GM12878 (cell line): ENCODE results near the gene CSHL1. TPM values are rescaled to one million over a fixed set of nuclear protein-coding genes. Genes with fewer than 3 reads are reported as not detected.

Experiments used
- ATAC-seq: fragments of 200-7000 bp; cut with Tn5 transposase; 3 replicates; pipeline ENCODE4 v1.9.1; 2020; ENCODE audit warnings: mild to moderate bottlenecking, moderate library complexity
- BruUV-seq: library from RNA; stranded (reverse); fragments of 400-500 nt; replicated peaks from 2 replicates; lab custom pipeline; 2021; lab: Mats Ljungman, UMichigan
- CTCF ChIA-PET: fragments of 300-600 bp; sonication (Branson Sonifier 250); formaldehyde crosslinking; extraction: SDS; loops from one replicate; lab custom pipeline; 2021; ENCODE audit warnings: inconsistent platforms; lab: Yijun Ruan, JAX
- POLR2A ChIA-PET: fragments of 350-600 bp; formaldehyde crosslinking; extraction: SDS; loops from one replicate; lab custom pipeline; 2021; ENCODE audit warnings: inconsistent platforms; lab: Charles Lee
- RAD21 ChIA-PET: fragments of 300-600 bp; sonication (Branson Sonifier 250); formaldehyde crosslinking; loops from one replicate; lab custom pipeline; 2023; ENCODE audit warnings: antibody characterized with exemption; ENCODE audit not compliant: unreplicated experiment; lab: Charles Lee
- SMC1A ChIA-PET: fragments of 300-600 bp; sonication (Branson Sonifier 250); formaldehyde crosslinking; loops from one replicate; lab custom pipeline; 2023; ENCODE audit not compliant: unreplicated experiment, uncharacterized antibody; lab: Charles Lee
- DNase-seq: peaks from one replicate; pipeline ENCODE4 v3.0.0-alpha.2; 2011; ENCODE audit warnings: low read depth, low spot score
- FAIRE-seq: peaks from 3 replicates; lab custom pipeline; 2011; peaks lifted over from hg19 to GRCh38; lab: Jason Lieb, UNC
- H2AFZ ChIP-seq: 2 replicates; pipeline ENCODE4 v1.6.0; 2011; ENCODE audit warnings: low read depth, low read length, control low read depth; ENCODE audit not compliant: control insufficient read depth
- H3K27ac ChIP-seq: 2 replicates; pipeline ENCODE4 v1.5.1; 2011; ENCODE audit warnings: control low read depth; ENCODE audit not compliant: control insufficient read depth, insufficient read depth
- H3K27me3 ChIP-seq, 2 experiments: replicated peaks in 1 of 2; 2 replicates each; pipeline versions ENCODE4 v1.6.0 to v1.6.1; 2011; ENCODE audit warnings: low read length in 1 of 2; ENCODE audit not compliant: control insufficient read depth in 2 of 2, insufficient read depth in 2 of 2
- H3K36me3 ChIP-seq, 2 experiments: 2 replicates each; pipeline ENCODE4 v1.5.1; 2011; ENCODE audit warnings: low read length in 1 of 2; ENCODE audit not compliant: control insufficient read depth in 2 of 2, insufficient read depth in 2 of 2
- H3K4me1 ChIP-seq: 2 replicates; pipeline ENCODE4 v1.6.1; 2011; ENCODE audit warnings: mild to moderate bottlenecking, low read length, moderate library complexity, mixed read lengths; ENCODE audit not compliant: control insufficient read depth, insufficient read depth
- H3K4me2 ChIP-seq: 2 replicates; pipeline ENCODE4 v1.6.0; 2011; ENCODE audit warnings: control low read depth; ENCODE audit not compliant: control insufficient read depth, insufficient read depth
- H3K4me3 ChIP-seq: fragments of 200-600 bp; sonication (generic); 2 replicates; pipeline ENCODE4 v1.5.1; 2016
- H3K79me2 ChIP-seq: 2 replicates; pipeline ENCODE4 v1.6.0; 2011; ENCODE audit warnings: low read length; ENCODE audit not compliant: control insufficient read depth, insufficient read depth
- H3K9ac ChIP-seq: 2 replicates; pipeline ENCODE4 v1.8.0; 2011; ENCODE audit warnings: low read length, control low read depth, mixed read lengths; ENCODE audit not compliant: control insufficient read depth, insufficient read depth
- H3K9me3 ChIP-seq: replicated peaks from 3 replicates; pipeline ENCODE4 v1.5.1; 2011; ENCODE audit warnings: mild to moderate bottlenecking, low read length; ENCODE audit not compliant: control insufficient read depth, insufficient read depth
- H4K20me1 ChIP-seq: 2 replicates; pipeline ENCODE4 v1.6.0; 2011; ENCODE audit not compliant: control insufficient read depth, insufficient read depth
- HDAC2 ChIP-seq: fragments of 200-600 bp; sonication (generic); IDR thresholded peaks from 2 replicates; pipeline ENCODE4 v1.6.1; 2017
- MEF2B ChIP-seq: fragments of 450-650 bp; IDR thresholded peaks from 2 replicates; pipeline ENCODE4 v1.6.1; 2018; ENCODE audit warnings: mild to moderate bottlenecking, moderate library complexity; ENCODE audit not compliant: partially characterized antibody, poor library complexity, severe bottlenecking
- MTA2 ChIP-seq: fragments of 450-650 bp; IDR thresholded peaks from 2 replicates; pipeline ENCODE4 v1.6.1; 2016; ENCODE audit warnings: low read depth, mild to moderate bottlenecking, moderate library complexity
- MYC ChIP-seq: IDR thresholded peaks from 2 replicates; pipeline ENCODE4 v1.6.1; 2011; ENCODE audit warnings: mild to moderate bottlenecking, low read length, moderate library complexity, inconsistent platforms; ENCODE audit not compliant: insufficient read depth, insufficient replicate concordance, insufficient read length, severe bottlenecking
- NR2F1 ChIP-seq: fragments of 450-650 bp; conservative IDR thresholded peaks from 2 replicates; pipeline ENCODE4 v1.6.1; 2017; ENCODE audit warnings: mild to moderate bottlenecking
- SIN3A ChIP-seq: IDR thresholded peaks from 2 replicates; pipeline ENCODE4 v1.6.1; 2012; ENCODE audit warnings: low read depth, low read length, improper control_type of control experiment
- SMARCA5 ChIP-seq: fragments of 450-650 bp; IDR thresholded peaks from 2 replicates; pipeline ENCODE4 v1.6.1; 2017; ENCODE audit warnings: mild to moderate bottlenecking
- ZNF207 ChIP-seq: fragments of 450-650 bp; IDR thresholded peaks from 2 replicates; pipeline ENCODE4 v1.6.1; 2014; ENCODE audit warnings: antibody characterized with exemption, mild to moderate bottlenecking, borderline replicate concordance
- WGBS: methylation state at CpG from one replicate; pipeline ENCODE4 v1.1.6; 2016; ENCODE audit warnings: low lambda C conversion rate; ENCODE audit not compliant: insufficient replicate concordance, insufficient coverage; ENCODE audit errors: missing lambda C conversion rate; 5-methylcytosine and 5-hydroxymethylcytosine counted together
- in situ Hi-C: fragments of 300-500 bp; cut with MboI; formaldehyde crosslinking; loops from 9 replicates; pipeline ENCODE4 v1.14.3; 2018; ENCODE audit warnings: mixed read lengths
- intact Hi-C: fragments of 100-400 bp; cut with micrococcal nuclease; formaldehyde crosslinking; loops from one replicate; pipeline ENCODE4 v1.14.2; 2022; ENCODE audit not compliant: unreplicated experiment
- polyA plus RNA-seq, 11 experiments: library from polyadenylated mRNA; depleted of rRNA in 4 of 11; unstranded in 6 of 11; stranded (reverse) in 5 of 11; fragments of >200 nt; fragmentation: Nextera tagmentation in 4 of 11; fragmentation: Illumina TruSeq in 1 of 11; extraction: Ambion mirVana in 4 of 11; extraction: Trizol in 1 of 11; gene quantifications; 1 replicate in 1 of 11; 2 replicates in 10 of 11; pipeline versions ENCODE4 v1.2.1 to v1.2.3, GENCODE V29; 2011 to 2016; ENCODE audit warnings: inconsistent platforms in 2 of 11, missing spikeins in 2 of 11, low read depth in 1 of 11
- total RNA-seq, 4 experiments: library from RNA; depleted of rRNA in 3 of 4; stranded (reverse); fragments of >200 nt in 3 of 4; fragmentation: Illumina TruSeq in 1 of 4; extraction: Trizol in 1 of 4; gene quantifications; 2 replicates each; pipeline versions ENCODE4 v1.2.1 to v1.2.3, GENCODE V29; 2013 to 2021
- TF ChIP-seq, protein P1 (sequence below): fragments of 450-650 bp; IDR thresholded peaks from 2 replicates; pipeline ENCODE4 v1.6.1; 2018; ENCODE audit warnings: borderline replicate concordance, mild to moderate bottlenecking; ENCODE audit not compliant: partially characterized antibody

Gene CSHL1
- total and polyA plus RNA-seq, 10 of the 15 experiments (the other 5 are each of a cell fraction or from before 2014, with no cell fraction given) = not detected

DNA sequence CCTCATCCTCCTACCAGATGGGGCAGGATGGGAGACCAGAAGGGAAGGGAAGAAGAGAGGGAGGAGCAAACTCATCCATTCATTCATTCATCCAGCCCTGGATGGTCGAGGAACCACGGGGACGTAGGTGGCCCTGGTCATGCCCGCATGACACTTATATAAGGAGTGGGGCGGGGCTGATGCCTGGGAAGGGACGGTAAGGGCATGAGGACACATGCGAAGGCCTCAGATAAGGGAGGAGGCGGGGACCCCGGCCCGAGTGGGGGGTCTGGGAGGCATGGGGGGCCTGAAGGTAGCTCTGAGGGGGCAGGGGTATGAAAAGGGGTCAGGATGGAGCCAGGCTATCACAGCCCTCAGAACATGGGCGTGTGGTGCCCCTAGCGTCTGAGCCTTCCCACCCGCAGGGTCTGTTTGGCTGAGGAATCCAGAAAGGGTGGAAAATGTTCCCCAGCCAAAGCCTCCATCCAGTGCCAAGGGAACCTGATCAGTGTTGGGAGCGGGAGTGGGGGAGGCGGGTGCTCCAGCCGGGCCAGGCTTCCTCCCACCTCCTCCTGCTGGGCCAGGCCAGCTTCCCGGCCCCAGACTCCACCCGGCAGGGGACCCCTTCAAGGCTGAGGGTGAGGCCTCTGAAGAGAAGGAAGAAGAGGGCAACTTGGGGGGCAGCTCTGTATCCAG lies 38.7 kb upstream of the CSHL1 start:
- H3K4me1 ChIP-seq = peaks cover 31% of the 10 kb centered on the region
- H3K27me3 ChIP-seq = no peaks in the 10 kb centered on the region
- TF ChIP-seq NR2F1 (no peak), SMARCA5 (no peak), HDAC2 (no peak), ZNF207 (no peak), SIN3A (no peak), MEF2B (no peak), MYC (no peak), MTA2 (no peak)
- TF ChIP-seq, protein P1, sequence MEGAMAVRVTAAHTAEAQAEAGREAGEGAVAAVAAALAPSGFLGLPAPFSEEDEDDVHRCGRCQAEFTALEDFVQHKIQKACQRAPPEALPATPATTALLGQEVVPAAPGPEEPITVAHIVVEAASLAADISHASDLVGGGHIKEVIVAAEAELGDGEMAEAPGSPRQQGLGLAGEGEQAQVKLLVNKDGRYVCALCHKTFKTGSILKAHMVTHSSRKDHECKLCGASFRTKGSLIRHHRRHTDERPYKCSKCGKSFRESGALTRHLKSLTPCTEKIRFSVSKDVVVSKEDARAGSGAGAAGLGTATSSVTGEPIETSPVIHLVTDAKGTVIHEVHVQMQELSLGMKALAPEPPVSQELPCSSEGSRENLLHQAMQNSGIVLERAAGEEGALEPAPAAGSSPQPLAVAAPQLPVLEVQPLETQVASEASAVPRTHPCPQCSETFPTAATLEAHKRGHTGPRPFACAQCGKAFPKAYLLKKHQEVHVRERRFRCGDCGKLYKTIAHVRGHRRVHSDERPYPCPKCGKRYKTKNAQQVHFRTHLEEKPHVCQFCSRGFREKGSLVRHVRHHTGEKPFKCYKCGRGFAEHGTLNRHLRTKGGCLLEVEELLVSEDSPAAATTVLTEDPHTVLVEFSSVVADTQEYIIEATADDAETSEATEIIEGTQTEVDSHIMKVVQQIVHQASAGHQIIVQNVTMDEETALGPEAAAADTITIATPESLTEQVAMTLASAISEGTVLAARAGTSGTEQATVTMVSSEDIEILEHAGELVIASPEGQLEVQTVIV = no peak
- no peaks in the 10 kb centered on the region for H4K20me1 ChIP-seq
- no peak for ATAC-seq
- POLR2A ChIA-PET = interaction anchor here (0.5 to 1.2 kb wide), 2 partner anchors 17 to 69 kb away, joined by 3 read pairs; no protein-coding TSS in a partner anchor
- no peaks in the 10 kb centered on the region; the same call in 2 of the 3 replicates for H3K9me3 ChIP-seq
- BruUV-seq = no TSS peak
- H3K9ac ChIP-seq = no peak overlapping the region
- H3K4me3 ChIP-seq = no peak overlapping the region
- CTCF ChIA-PET = interaction anchor here (0.6 to 11.0 kb wide), 17 partner anchors 8 to 331 kb away, joined by 3 to 315 read pairs (median 11); partner anchors contain the start of genes CD79B, CSHL1, GH1 and ICAM2
- intact Hi-C loops = loop anchor here (5.0 kb wide), 1 partner anchor 68 kb away; no protein-coding TSS in a partner anchor
- no peak for FAIRE-seq
- SMC1A ChIA-PET = interaction anchor here (0.6 to 9.9 kb wide), 14 partner anchors 18 to 240 kb away, joined by 3 to 155 read pairs (median 6); partner anchors contain the start of genes CD79B, CSHL1, GH1 and ICAM2
- no peaks in the 10 kb centered on the region for H3K36me3 ChIP-seq
- in situ Hi-C loops = no loop called here
- RAD21 ChIA-PET = interaction anchor here (0.5 to 7.8 kb wide), 15 partner anchors 19 to 184 kb away, joined by 3 to 97 read pairs (median 4); partner anchors contain the start of genes GH1 and ICAM2
- H3K79me2 ChIP-seq = no peaks in the 10 kb centered on the region
- 35% methylated on average over 15 of the region's 18 CpGs for WGBS
- no peak overlapping the region for H2AFZ ChIP-seq
- DNase-seq = no peak
- no peak overlapping the region for H3K27ac ChIP-seq
- no peak overlapping the region for H3K4me2 ChIP-seq
